WTC11 (cell line): Measurements from ENCODE around the gene ATG13. TPM values are rescaled to one million over a fixed set of nuclear protein-coding genes. Genes with fewer than 3 reads are reported as not detected.

Experiments used
- ATAC-seq: fragments of 200-7000 bp; cut with Tn5 transposase; 2 replicates; pipeline ENCODE4 v1.10.0; 2021; ENCODE audit warnings: mild to moderate bottlenecking, moderate library complexity
- CTCF ChIA-PET: fragments of 300-600 bp; sonication (Branson Sonifier 250); formaldehyde crosslinking; loops from one replicate; lab custom pipeline; 2021; ENCODE audit warnings: antibody characterized with exemption; lab: Charles Lee
- POLR2A ChIA-PET: fragments of 350-600 bp; sonication (Branson Sonifier 250); formaldehyde crosslinking; loops from one replicate; lab custom pipeline; 2021; ENCODE audit warnings: antibody characterized with exemption; lab: Charles Lee
- DNase-seq: peaks from one replicate; pipeline ENCODE4 v3.0.0; 2021; ENCODE audit warnings: low spot score
- H3K27ac Mint-ChIP-seq: 2 replicates; pipeline ENCODE4 v1.8.0; 2021; ENCODE audit warnings: mixed read lengths
- H3K27me3 Mint-ChIP-seq: 2 replicates; pipeline ENCODE4 v1.8.0; 2021; ENCODE audit warnings: low read depth, mild to moderate bottlenecking, moderate library complexity, mixed read lengths
- H3K36me3 Mint-ChIP-seq: 2 replicates; pipeline ENCODE4 v1.8.0; 2021; ENCODE audit warnings: mixed read lengths
- H3K4me1 Mint-ChIP-seq: 2 replicates; pipeline ENCODE4 v1.8.0; 2022; ENCODE audit warnings: mixed read lengths
- H3K4me3 Mint-ChIP-seq: 2 replicates; pipeline ENCODE4 v1.8.0; 2021; ENCODE audit warnings: mild to moderate bottlenecking, moderate library complexity, mixed read lengths
- H3K9me3 Mint-ChIP-seq: 2 replicates; pipeline ENCODE4 v1.8.0; 2021; ENCODE audit warnings: mixed read lengths
- CBFB ChIP-seq: sonication (generic); formaldehyde crosslinking; IDR thresholded peaks from 2 replicates; pipeline ENCODE4 v1.8.1; 2022; ENCODE audit warnings: mild to moderate bottlenecking, low read depth, missing genetic modification reagents
- CREB1 ChIP-seq: sonication (generic); formaldehyde crosslinking; IDR thresholded peaks from 2 replicates; pipeline ENCODE4 v1.8.0; 2023; ENCODE audit warnings: mild to moderate bottlenecking, missing genetic modification reagents
- CTCF ChIP-seq: fragments of 200-600 bp; IDR thresholded peaks from 2 replicates; pipeline ENCODE4 v1.8.0; 2022; ENCODE audit warnings: antibody characterized with exemption
- ERG ChIP-seq: fragments of 250-450 bp; sonication (Bioruptor Pico); IDR thresholded peaks from 2 replicates; pipeline ENCODE4 v1.8.0; 2021; ENCODE audit warnings: mild to moderate bottlenecking
- FOXJ3 ChIP-seq: sonication (generic); formaldehyde crosslinking; IDR thresholded peaks from 2 replicates; pipeline ENCODE4 v1.9.0; 2021; ENCODE audit warnings: missing genetic modification reagents, mild to moderate bottlenecking, borderline replicate concordance
- GABPB1 ChIP-seq: sonication (generic); formaldehyde crosslinking; IDR thresholded peaks from 2 replicates; pipeline ENCODE4 v1.8.1; 2023; ENCODE audit warnings: mild to moderate bottlenecking, missing genetic modification reagents
- GRHL2 ChIP-seq: fragments of 250-450 bp; sonication (Bioruptor Pico); IDR thresholded peaks from 2 replicates; pipeline ENCODE4 v1.8.0; 2022; ENCODE audit warnings: mild to moderate bottlenecking, moderate library complexity; ENCODE audit not compliant: insufficient replicate concordance, severe bottlenecking
- IRF2 ChIP-seq: sonication (generic); formaldehyde crosslinking; IDR thresholded peaks from 2 replicates; pipeline ENCODE4 v1.8.0; 2022; ENCODE audit warnings: low read depth, missing genetic modification reagents, borderline replicate concordance
- JAZF1 ChIP-seq: fragments of 250-450 bp; sonication (Bioruptor Pico); IDR thresholded peaks from 2 replicates; pipeline ENCODE4 v1.9.0; 2021; ENCODE audit warnings: moderate library complexity, mild to moderate bottlenecking, inconsistent platforms
- MLX ChIP-seq: sonication (generic); formaldehyde crosslinking; IDR thresholded peaks from 2 replicates; pipeline ENCODE4 v1.8.1; 2023; ENCODE audit warnings: mild to moderate bottlenecking, missing genetic modification reagents, moderate library complexity
- MYBL2 ChIP-seq: sonication (generic); formaldehyde crosslinking; IDR thresholded peaks from 2 replicates; pipeline ENCODE4 v1.8.1; 2023; ENCODE audit warnings: mild to moderate bottlenecking, moderate library complexity, missing genetic modification reagents
- NFATC4 ChIP-seq: fragments of 250-450 bp; sonication (Bioruptor Pico); IDR thresholded peaks from 2 replicates; pipeline ENCODE4 v1.9.0; 2021; ENCODE audit warnings: mild to moderate bottlenecking
- SMAD3 ChIP-seq: sonication (generic); formaldehyde crosslinking; IDR thresholded peaks from 2 replicates; pipeline ENCODE4 v1.8.0; 2022; ENCODE audit warnings: missing genetic modification reagents, mild to moderate bottlenecking, borderline replicate concordance
- SOX15 ChIP-seq: fragments of 250-450 bp; sonication (Bioruptor Pico); IDR thresholded peaks from 2 replicates; pipeline ENCODE4 v1.9.0; 2021; ENCODE audit warnings: mild to moderate bottlenecking
- total RNA-seq: library from RNA; stranded (reverse); gene quantifications from 3 replicates; pipeline ENCODE4 v1.2.3, GENCODE V29; 2021
- TF ChIP-seq, protein P1 (sequence below): sonication (generic); formaldehyde crosslinking; IDR thresholded peaks from 2 replicates; pipeline ENCODE4 v1.8.1; 2023; ENCODE audit warnings: mild to moderate bottlenecking, missing genetic modification reagents
- TF ChIP-seq, protein P2 (sequence below): sonication (generic); formaldehyde crosslinking; IDR thresholded peaks from 2 replicates; pipeline ENCODE4 v1.8.0; 2023; ENCODE audit warnings: missing genetic modification reagents, mild to moderate bottlenecking, borderline replicate concordance
- TF ChIP-seq, protein P3 (sequence below): fragments of 250-450 bp; sonication (Bioruptor Pico); IDR thresholded peaks from 2 replicates; pipeline ENCODE4 v2.1.2; 2022; ENCODE audit warnings: mild to moderate bottlenecking, moderate library complexity
- TF ChIP-seq, protein P4 (sequence below): sonication (generic); formaldehyde crosslinking; IDR thresholded peaks from 2 replicates; pipeline ENCODE4 v1.8.0; 2022; ENCODE audit warnings: mild to moderate bottlenecking, missing genetic modification reagents

Gene ATG13
- total RNA-seq, 1 experiment from 2014 or later: 85.4 TPM

GRCh38 chr11:46697303-46697702 is 80.0 kb downstream of the ATG13 start (continued):
- TF ChIP-seq, protein P1, sequence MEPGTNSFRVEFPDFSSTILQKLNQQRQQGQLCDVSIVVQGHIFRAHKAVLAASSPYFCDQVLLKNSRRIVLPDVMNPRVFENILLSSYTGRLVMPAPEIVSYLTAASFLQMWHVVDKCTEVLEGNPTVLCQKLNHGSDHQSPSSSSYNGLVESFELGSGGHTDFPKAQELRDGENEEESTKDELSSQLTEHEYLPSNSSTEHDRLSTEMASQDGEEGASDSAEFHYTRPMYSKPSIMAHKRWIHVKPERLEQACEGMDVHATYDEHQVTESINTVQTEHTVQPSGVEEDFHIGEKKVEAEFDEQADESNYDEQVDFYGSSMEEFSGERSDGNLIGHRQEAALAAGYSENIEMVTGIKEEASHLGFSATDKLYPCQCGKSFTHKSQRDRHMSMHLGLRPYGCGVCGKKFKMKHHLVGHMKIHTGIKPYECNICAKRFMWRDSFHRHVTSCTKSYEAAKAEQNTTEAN (CRISPR knock-in tag): no peak
- no peak for TF ChIP-seq NFATC4

DNA sequence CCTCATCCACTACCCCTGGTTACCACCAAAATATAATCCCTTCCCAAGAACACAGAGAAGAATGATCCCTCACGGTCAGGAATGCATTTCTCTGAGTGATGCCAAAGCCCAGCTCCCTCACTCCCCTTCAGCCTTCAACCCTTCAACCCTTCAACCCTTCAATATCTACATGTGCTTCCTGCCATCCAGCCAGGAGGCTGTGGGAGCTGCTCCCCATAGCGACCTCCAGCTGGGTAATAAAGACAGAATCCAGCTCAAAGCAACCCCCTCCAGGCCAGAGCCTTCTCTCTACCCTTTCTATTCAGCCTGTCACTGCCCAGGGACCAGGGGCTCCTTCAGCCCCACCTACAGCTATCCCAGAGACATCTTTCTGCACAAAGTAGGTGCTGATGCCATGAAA is 80.4 kb downstream of the ATG13 start:
- ChIA-PET CTCF (interaction anchor here (1.4 kb wide), 1 partner anchor 309 kb away, joined by 3 read pairs; no protein-coding TSS in a partner anchor), POLR2A (interaction anchor here (0.7 kb wide), 1 partner anchor 23 kb away, joined by 3 read pairs; no protein-coding TSS in a partner anchor)
- Mint-ChIP-seq H3K4me1 (peaks cover 11% of the 10 kb centered on the region), H3K36me3 (peaks cover 12% of the 10 kb centered on the region), H3K9me3 (no peaks in the 10 kb centered on the region), H3K4me3 (no peak overlapping the region), H3K27ac (peak overlapping the region; percentile 58; the same call in 1 of the 2 replicates), H3K27me3 (no peaks in the 10 kb centered on the region)
- TF ChIP-seq GRHL2: no peak
- no peak for TF ChIP-seq CTCF
- no peak for TF ChIP-seq FOXJ3
- TF ChIP-seq, protein P2, sequence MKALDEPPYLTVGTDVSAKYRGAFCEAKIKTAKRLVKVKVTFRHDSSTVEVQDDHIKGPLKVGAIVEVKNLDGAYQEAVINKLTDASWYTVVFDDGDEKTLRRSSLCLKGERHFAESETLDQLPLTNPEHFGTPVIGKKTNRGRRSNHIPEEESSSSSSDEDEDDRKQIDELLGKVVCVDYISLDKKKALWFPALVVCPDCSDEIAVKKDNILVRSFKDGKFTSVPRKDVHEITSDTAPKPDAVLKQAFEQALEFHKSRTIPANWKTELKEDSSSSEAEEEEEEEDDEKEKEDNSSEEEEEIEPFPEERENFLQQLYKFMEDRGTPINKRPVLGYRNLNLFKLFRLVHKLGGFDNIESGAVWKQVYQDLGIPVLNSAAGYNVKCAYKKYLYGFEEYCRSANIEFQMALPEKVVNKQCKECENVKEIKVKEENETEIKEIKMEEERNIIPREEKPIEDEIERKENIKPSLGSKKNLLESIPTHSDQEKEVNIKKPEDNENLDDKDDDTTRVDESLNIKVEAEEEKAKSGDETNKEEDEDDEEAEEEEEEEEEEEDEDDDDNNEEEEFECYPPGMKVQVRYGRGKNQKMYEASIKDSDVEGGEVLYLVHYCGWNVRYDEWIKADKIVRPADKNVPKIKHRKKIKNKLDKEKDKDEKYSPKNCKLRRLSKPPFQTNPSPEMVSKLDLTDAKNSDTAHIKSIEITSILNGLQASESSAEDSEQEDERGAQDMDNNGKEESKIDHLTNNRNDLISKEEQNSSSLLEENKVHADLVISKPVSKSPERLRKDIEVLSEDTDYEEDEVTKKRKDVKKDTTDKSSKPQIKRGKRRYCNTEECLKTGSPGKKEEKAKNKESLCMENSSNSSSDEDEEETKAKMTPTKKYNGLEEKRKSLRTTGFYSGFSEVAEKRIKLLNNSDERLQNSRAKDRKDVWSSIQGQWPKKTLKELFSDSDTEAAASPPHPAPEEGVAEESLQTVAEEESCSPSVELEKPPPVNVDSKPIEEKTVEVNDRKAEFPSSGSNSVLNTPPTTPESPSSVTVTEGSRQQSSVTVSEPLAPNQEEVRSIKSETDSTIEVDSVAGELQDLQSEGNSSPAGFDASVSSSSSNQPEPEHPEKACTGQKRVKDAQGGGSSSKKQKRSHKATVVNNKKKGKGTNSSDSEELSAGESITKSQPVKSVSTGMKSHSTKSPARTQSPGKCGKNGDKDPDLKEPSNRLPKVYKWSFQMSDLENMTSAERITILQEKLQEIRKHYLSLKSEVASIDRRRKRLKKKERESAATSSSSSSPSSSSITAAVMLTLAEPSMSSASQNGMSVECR: no peak
- TF ChIP-seq, protein P3, sequence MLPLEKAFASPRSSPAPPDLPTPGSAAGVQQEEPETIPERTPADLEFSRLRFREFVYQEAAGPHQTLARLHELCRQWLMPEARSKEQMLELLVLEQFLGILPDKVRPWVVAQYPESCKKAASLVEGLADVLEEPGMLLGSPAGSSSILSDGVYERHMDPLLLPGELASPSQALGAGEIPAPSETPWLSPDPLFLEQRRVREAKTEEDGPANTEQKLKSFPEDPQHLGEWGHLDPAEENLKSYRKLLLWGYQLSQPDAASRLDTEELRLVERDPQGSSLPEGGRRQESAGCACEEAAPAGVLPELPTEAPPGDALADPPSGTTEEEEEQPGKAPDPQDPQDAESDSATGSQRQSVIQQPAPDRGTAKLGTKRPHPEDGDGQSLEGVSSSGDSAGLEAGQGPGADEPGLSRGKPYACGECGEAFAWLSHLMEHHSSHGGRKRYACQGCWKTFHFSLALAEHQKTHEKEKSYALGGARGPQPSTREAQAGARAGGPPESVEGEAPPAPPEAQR (CRISPR knock-in tag): no peak
- no peak for TF ChIP-seq ERG (CRISPR knock-in tag)
- no peak for TF ChIP-seq CBFB (CRISPR knock-in tag)
- DNase-seq (no peak), ATAC-seq (no peak)

- peaks cover 11% of the 10 kb centered on the region for H3K4me1 Mint-ChIP-seq
- H3K36me3 Mint-ChIP-seq: peaks cover 20% of the 10 kb centered on the region
- peak overlapping the region; percentile 53; the same call in 1 of the 2 replicates for H3K27ac Mint-ChIP-seq
- no peak for ATAC-seq
- CTCF ChIA-PET: no interaction called here
- POLR2A ChIA-PET: no interaction called here
- no peak overlapping the region for H3K4me3 Mint-ChIP-seq
- H3K27me3 Mint-ChIP-seq: no peaks in the 10 kb centered on the region
- no peak for DNase-seq
- H3K9me3 Mint-ChIP-seq: no peaks in the 10 kb centered on the region
- TF ChIP-seq MLX (CRISPR knock-in tag) (no peak), GABPB1 (no peak), GRHL2 (no peak), CREB1 (CRISPR knock-in tag) (no peak), SOX15 (CRISPR knock-in tag) (no peak), IRF2 (no peak), MYBL2 (CRISPR knock-in tag) (no peak), CTCF (no peak), SMAD3 (CRISPR knock-in tag) (no peak), JAZF1 (CRISPR knock-in tag) (no peak)
- TF ChIP-seq, protein P4, sequence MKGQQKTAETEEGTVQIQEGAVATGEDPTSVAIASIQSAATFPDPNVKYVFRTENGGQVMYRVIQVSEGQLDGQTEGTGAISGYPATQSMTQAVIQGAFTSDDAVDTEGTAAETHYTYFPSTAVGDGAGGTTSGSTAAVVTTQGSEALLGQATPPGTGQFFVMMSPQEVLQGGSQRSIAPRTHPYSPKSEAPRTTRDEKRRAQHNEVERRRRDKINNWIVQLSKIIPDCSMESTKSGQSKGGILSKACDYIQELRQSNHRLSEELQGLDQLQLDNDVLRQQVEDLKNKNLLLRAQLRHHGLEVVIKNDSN (CRISPR knock-in tag): no peak
Measured at GRCh38 chr11:46698597-46698996, 81.2 kb downstream of the ATG13 start.
